Fibroblast of lung (primary cell): Measurements from ENCODE around the gene RAPGEF5.

Experiments used
- CTCF ChIP-seq, 2 donors: IDR thresholded peaks in 1 of 2; conservative IDR thresholded peaks in 1 of 2; 1 replicate in 1 of 2; 2 replicates in 1 of 2; pipeline ENCODE4 v1.5.1; 2011 to 2012; ENCODE audit warnings: low read length in 2 of 2, control low read depth in 1 of 2, inconsistent platforms in 1 of 2, low read depth in 1 of 2, mild to moderate bottlenecking in 1 of 2
- EZH2 ChIP-seq: IDR thresholded peaks from 2 replicates; pipeline ENCODE4 v1.5.1; 2012; ENCODE audit warnings: low read length, control low read depth, mild to moderate bottlenecking; ENCODE audit errors: missing control alignments

- TF ChIP-seq CTCF (conservative IDR thresholded peaks at IDR 0.05 in 1 of 2, IDR thresholded peaks at IDR 0.05 in 1 of 2; ENCODE audit: low read depth in 1 of 2, low read length in 2 of 2) (no peak), EZH2 (no peak)
Measured at GRCh38 chr7:22204312-22204711, 152.6 kb downstream of the RAPGEF5 start.
